ENCODE data around the gene MOG. TPM values are rescaled to one million over a fixed set of nuclear protein-coding genes. Genes with fewer than 3 reads are reported as not detected.

Gene MOG
- polyA plus RNA-seq, 1 of the 3 experiments (the other 2 are of a cell fraction) = not detected

GRCh38 chr6:29679962-29680361, 23.1 kb downstream of the MOG start:
- H3K4me3 ChIP-seq (ENCODE audit: low read depth in 2 of 2, low read length in 1 of 2) = no peak overlapping the region
- H2AFZ ChIP-seq (ENCODE audit: low read depth) = no peak overlapping the region
- H3K79me2 ChIP-seq (ENCODE audit: insufficient read depth) = no peaks in the 10 kb centered on the region
- no peaks in the 10 kb centered on the region for H4K20me1 ChIP-seq (ENCODE audit: insufficient read depth)
- DNase-seq = no peak
- CTCF ChIA-PET = interaction anchor here (0.8 kb wide), 1 partner anchor 26 kb away, joined by 3 read pairs; no protein-coding TSS in a partner anchor
- no peaks in the 10 kb centered on the region for H3K36me3 ChIP-seq (replicated peaks in 1 of 2; ENCODE audit: control insufficient read depth in 1 of 2, insufficient read depth in 2 of 2, low read length in 1 of 2)
- WGBS (ENCODE audit: low lambda C conversion rate) = 42% methylated on average over 10 of the region's 13 CpGs
- H3K27me3 ChIP-seq (ENCODE audit: insufficient read depth) = no peaks in the 10 kb centered on the region; the same call in none of the 2 replicates
- H3K27ac ChIP-seq (ENCODE audit: low read depth in 2 of 2, low read length in 1 of 2) = no peak overlapping the region
- H3K4me2 ChIP-seq = no peak overlapping the region
- no peak for TF ChIP-seq ELF1 (IDR thresholded peaks at IDR 0.05)
- no peak for TF ChIP-seq ZBTB33 (IDR thresholded peaks at IDR 0.05; ENCODE audit: borderline replicate concordance, low read depth)
- no peak for TF ChIP-seq TAF1 (IDR thresholded peaks at IDR 0.05; ENCODE audit: borderline replicate concordance, low read depth, low read length)
- TF ChIP-seq MXI1 (IDR thresholded peaks at IDR 0.05; ENCODE audit: low read depth, low read length) = no peak
- TF ChIP-seq RXRA (IDR thresholded peaks at IDR 0.05; ENCODE audit: borderline replicate concordance, low read depth) = no peak
- TF ChIP-seq POLR2AphosphoS5 (IDR thresholded peaks at IDR 0.05; ENCODE audit: low read depth, low read length) = no peak
- TF ChIP-seq, protein P1, sequence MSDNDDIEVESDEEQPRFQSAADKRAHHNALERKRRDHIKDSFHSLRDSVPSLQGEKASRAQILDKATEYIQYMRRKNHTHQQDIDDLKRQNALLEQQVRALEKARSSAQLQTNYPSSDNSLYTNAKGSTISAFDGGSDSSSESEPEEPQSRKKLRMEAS (IDR thresholded peaks at IDR 0.05; ENCODE audit: low read depth) = no peak
- no peak for TF ChIP-seq GABPA (IDR thresholded peaks at IDR 0.05; ENCODE audit: low read depth)
- TF ChIP-seq CHD2 (IDR thresholded peaks at IDR 0.05; ENCODE audit: low read length, partially characterized antibody) = no peak
- TF ChIP-seq, protein P2, sequence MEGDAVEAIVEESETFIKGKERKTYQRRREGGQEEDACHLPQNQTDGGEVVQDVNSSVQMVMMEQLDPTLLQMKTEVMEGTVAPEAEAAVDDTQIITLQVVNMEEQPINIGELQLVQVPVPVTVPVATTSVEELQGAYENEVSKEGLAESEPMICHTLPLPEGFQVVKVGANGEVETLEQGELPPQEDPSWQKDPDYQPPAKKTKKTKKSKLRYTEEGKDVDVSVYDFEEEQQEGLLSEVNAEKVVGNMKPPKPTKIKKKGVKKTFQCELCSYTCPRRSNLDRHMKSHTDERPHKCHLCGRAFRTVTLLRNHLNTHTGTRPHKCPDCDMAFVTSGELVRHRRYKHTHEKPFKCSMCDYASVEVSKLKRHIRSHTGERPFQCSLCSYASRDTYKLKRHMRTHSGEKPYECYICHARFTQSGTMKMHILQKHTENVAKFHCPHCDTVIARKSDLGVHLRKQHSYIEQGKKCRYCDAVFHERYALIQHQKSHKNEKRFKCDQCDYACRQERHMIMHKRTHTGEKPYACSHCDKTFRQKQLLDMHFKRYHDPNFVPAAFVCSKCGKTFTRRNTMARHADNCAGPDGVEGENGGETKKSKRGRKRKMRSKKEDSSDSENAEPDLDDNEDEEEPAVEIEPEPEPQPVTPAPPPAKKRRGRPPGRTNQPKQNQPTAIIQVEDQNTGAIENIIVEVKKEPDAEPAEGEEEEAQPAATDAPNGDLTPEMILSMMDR (IDR thresholded peaks at IDR 0.05) = no peak
- TF ChIP-seq, protein P3, sequence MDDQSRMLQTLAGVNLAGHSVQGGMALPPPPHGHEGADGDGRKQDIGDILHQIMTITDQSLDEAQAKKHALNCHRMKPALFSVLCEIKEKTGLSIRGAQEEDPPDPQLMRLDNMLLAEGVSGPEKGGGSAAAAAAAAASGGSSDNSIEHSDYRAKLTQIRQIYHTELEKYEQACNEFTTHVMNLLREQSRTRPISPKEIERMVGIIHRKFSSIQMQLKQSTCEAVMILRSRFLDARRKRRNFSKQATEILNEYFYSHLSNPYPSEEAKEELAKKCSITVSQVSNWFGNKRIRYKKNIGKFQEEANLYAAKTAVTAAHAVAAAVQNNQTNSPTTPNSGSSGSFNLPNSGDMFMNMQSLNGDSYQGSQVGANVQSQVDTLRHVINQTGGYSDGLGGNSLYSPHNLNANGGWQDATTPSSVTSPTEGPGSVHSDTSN (IDR thresholded peaks at IDR 0.05) = no peak
- TF ChIP-seq EZH2phosphoT487 (IDR thresholded peaks at IDR 0.05; ENCODE audit: borderline replicate concordance, low read depth) = no peak
- no peak for TF ChIP-seq FOXM1 (IDR thresholded peaks at IDR 0.05; ENCODE audit: low read depth)
- H3K9me3 ChIP-seq = no peaks in the 10 kb centered on the region
- POLR2A ChIA-PET = no interaction called here
- no peaks in the 10 kb centered on the region for H3F3A ChIP-seq (replicated peaks; ENCODE audit: insufficient read depth)
- H3K9me2 ChIP-seq = no peaks in the 10 kb centered on the region
- no peak overlapping the region for H3K9ac ChIP-seq
- no peaks in the 10 kb centered on the region for H3K4me1 ChIP-seq (ENCODE audit: control insufficient read depth in 1 of 2, insufficient read depth in 2 of 2, low read depth in 1 of 2, low read length in 1 of 2)

Measured in SK-N-SH (cell line).